ENCODE data around the gene RAD21L1.
A peak's percentile ranks its signal among the peaks of the same experiment; 100 is the strongest.

Gene RAD21L1

GRCh38 chr20:1296117-1296610, 70.3 kb downstream of the RAD21L1 start:
- DNase-seq (ENCODE audit: low spot score): no peak

GRCh38 chr20:1296922-1297321, 71.1 kb downstream of the RAD21L1 start:
- no peak for DNase-seq (ENCODE audit: low spot score)

- no peak for DNase-seq (ENCODE audit: low spot score)
Measured at GRCh38 chr20:1297486-1297885, 71.6 kb downstream of the RAD21L1 start.

- no peak for DNase-seq (ENCODE audit: low spot score)
Measured at GRCh38 chr20:1298166-1298565, 72.3 kb downstream of the RAD21L1 start.

- no peak for DNase-seq (ENCODE audit: low spot score)
Measured at GRCh38 chr20:1298888-1299511, 73.2 kb downstream of the RAD21L1 start.

- DNase-seq (ENCODE audit: low spot score): no peak
Measured at GRCh38 chr20:1299522-1299921, 73.7 kb downstream of the RAD21L1 start.

- no peak for DNase-seq (ENCODE audit: low spot score)
Measured at GRCh38 chr20:1300083-1300840, 74.4 kb downstream of the RAD21L1 start.

- peak; percentile 70 for DNase-seq (ENCODE audit: low spot score)
Measured at GRCh38 chr20:1301031-1301529, 75.2 kb downstream of the RAD21L1 start.

- DNase-seq (ENCODE audit: low spot score): no peak
Measured at GRCh38 chr20:1302685-1303541, 77.1 kb downstream of the RAD21L1 start.

GRCh38 chr20:1304710-1305515, 79.1 kb downstream of the RAD21L1 start:
- DNase-seq (ENCODE audit: low spot score): no peak

Data from GM03348 (cell line).